HG03135 (cell line): ENCODE data around the gene MGME1.
"Not testable (repeated sequence)": the region's sequence is repeated elsewhere in the genome, so short reads cannot be mapped to it uniquely, and the experiment has no call there.

Experiments used
- ATAC-seq: cut with Tn5 transposase; IDR thresholded peaks from one replicate; pipeline ENCODE4 v1.9.1; 2021; ENCODE audit warnings: mild to moderate bottlenecking, moderate library complexity; ENCODE audit not compliant: unreplicated experiment

MGME1 gene

DNA sequence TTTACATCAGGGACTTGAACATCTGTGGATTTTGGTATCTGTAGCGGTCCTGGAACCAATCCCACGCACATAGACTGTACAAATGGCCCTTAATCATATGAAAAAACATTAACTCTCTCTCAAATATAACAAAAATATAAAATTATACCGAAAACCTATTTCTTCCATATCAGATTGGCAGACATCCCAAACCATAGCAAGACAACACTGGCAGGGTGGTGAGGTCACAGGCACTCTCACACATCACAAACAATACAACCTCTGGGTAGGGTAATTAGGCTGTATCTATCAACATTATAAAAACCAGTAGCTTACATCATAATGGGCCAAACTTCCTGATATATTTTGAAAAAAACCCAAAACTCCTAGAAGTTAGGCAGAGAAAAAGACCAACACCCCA lies 48.0 kb downstream of the MGME1 start:
- no peak for ATAC-seq

- ATAC-seq, result no peak
Observed at GRCh38 chr20:18018100-18018499, 49.3 kb downstream of the MGME1 start.

- no peak for ATAC-seq
Observed at GRCh38 chr20:18019068-18019467, 50.2 kb downstream of the MGME1 start.

- no peak for ATAC-seq
Observed at GRCh38 chr20:18020931-18021330, 52.1 kb downstream of the MGME1 start.

DNA sequence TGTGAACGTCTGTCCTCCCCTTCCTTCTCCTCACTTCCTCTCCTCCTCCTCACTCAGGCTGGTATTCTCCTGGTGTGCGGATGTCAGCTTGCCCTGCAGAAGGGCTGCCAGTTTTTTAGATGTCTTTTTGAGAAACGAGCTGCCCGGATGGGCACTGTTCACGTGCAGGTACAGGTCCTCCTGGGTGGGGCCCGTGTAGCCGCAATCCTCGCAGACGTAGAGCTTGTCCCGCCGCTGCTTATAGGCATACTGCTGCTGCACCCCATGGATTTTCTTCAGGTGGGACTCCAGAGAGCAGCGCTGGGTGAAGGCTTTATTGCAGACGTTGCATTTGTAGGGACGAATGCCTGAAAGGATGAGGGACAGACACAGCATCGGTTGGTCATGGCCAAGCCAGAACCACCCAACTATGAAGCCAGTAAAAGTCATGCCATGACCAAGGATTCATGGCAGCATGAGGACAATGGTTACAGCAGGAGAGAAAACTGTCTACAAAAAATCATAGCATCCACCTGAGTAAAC lies 55.8 kb downstream of the MGME1 start:
- no peak for ATAC-seq

DNA sequence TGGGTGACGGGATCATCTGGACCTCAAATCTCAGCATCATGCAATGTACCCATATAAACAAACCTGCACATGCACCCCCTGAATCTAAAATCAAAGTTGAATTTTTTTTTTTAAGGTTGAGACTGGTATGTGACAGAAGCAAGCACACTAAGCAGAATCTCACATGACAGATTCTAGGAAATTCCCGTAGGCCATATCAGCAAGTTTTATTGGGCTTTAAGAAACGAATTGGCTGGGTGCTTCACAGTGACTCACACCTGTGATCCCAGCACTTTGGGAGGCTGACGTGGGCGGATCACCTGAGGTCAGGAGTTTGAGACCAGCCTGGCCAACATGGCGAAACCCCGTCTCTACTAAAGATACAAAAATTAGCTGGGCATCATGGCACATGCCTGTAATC lies 58.2 kb downstream of the MGME1 start:
- not testable (repeated sequence) for ATAC-seq

DNA sequence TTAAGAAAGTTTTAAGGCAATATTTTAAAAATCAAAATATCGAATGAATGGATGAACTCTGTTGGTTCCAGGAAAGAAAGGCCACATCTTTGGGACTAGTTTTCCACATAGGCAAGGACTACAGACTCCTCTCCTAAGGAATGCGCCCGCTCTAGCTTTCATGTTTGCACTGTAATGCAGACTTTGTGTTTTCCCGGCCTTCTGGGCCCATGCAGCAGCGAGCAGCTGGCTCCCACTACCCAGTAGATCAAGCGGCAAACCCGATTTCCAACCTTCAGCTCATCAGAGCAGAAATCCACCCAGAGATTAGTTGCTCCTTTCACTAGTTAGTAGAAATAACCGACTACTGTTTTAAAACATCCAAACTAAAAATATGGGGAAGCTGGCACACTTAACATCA lies 61.2 kb downstream of the MGME1 start:
- ATAC-seq, result no peak

- ATAC-seq, result no peak
Observed at GRCh38 chr20:18031050-18031449, 62.2 kb downstream of the MGME1 start.

GRCh38 chr20:18031888-18032509 lies 63.2 kb downstream of the MGME1 start:
- no peak for ATAC-seq

- no peak for ATAC-seq
Observed at GRCh38 chr20:18032977-18033892, 64.4 kb downstream of the MGME1 start.

DNA sequence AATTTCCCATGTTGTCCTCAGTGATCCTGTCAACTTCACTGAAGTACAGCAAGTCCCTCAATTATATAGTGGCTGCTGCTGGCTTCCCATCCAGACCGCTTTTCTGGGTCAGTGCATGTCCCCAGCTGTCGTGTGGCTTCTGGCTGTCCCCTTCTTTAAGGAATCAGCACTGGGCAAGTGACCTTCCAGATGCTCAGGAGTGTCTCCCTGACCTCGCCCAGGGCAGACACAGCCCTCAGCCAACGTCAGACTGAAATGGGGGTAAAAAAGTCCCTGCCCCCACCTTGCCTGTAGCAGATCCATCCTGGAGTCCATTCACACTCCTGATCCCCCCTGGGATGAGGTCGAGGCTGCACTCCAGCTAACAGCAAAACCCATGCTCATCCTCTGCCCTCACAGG lies 65.2 kb downstream of the MGME1 start:
- no peak for ATAC-seq

GRCh38 chr20:18039063-18039462 lies 70.2 kb downstream of the MGME1 start:
- no peak for ATAC-seq
